HepG2 (cell line): ENCODE data around the gene GDPD1. TPM values are rescaled to one million over a fixed set of nuclear protein-coding genes. Genes with fewer than 3 reads are reported as not detected.

ENCODE experiments used
- EEA1 ChIP-seq: sonication (generic); formaldehyde crosslinking; IDR thresholded peaks from 2 replicates; pipeline ENCODE4 v1.5.1; 2020; ENCODE audit warnings: mild to moderate bottlenecking, missing genetic modification reagents, borderline replicate concordance
- ELF4 ChIP-seq: sonication (generic); formaldehyde crosslinking; IDR thresholded peaks from 2 replicates; pipeline ENCODE4 v1.5.0; 2020; ENCODE audit warnings: missing genetic modification reagents, mild to moderate bottlenecking, moderate library complexity, borderline replicate concordance
- GFI1 ChIP-seq: sonication (generic); formaldehyde crosslinking; IDR thresholded peaks from 2 replicates; pipeline ENCODE4 v1.5.0; 2020; ENCODE audit warnings: missing genetic modification reagents, mild to moderate bottlenecking, borderline replicate concordance
- KDM2A ChIP-seq: sonication (generic); formaldehyde crosslinking; IDR thresholded peaks from 2 replicates; pipeline ENCODE4 v1.4.0; 2020; ENCODE audit warnings: low read depth, missing genetic modification reagents, borderline replicate concordance
- MIER3 ChIP-seq: IDR thresholded peaks from 2 replicates; pipeline ENCODE4 v1.6.1; 2016; ENCODE audit warnings: missing compliant biosample characterization, borderline replicate concordance
- PHF21A ChIP-seq: sonication (generic); formaldehyde crosslinking; IDR thresholded peaks from 2 replicates; pipeline ENCODE4 v1.5.0; 2020; ENCODE audit warnings: mild to moderate bottlenecking, missing genetic modification reagents
- SNRNP70 ChIP-seq: fragments of 200-400 bp; formaldehyde crosslinking; IDR thresholded peaks from 2 replicates; pipeline ENCODE4 v1.6.1; 2017; ENCODE audit warnings: mild to moderate bottlenecking, low read depth, low read length, moderate library complexity
- SP140L ChIP-seq: sonication (generic); formaldehyde crosslinking; IDR thresholded peaks from 2 replicates; pipeline ENCODE4 v1.4.0; 2020; ENCODE audit warnings: missing genetic modification reagents, borderline replicate concordance
- ZBTB1 ChIP-seq: sonication (generic); formaldehyde crosslinking; IDR thresholded peaks from 2 replicates; pipeline ENCODE4 v1.4.0; 2020; ENCODE audit warnings: missing genetic modification reagents, borderline replicate concordance
- ZFX ChIP-seq: sonication (generic); formaldehyde crosslinking; IDR thresholded peaks from 2 replicates; pipeline ENCODE4 v1.4.0; 2020; ENCODE audit warnings: mild to moderate bottlenecking, low read depth, missing genetic modification reagents, moderate library complexity
- ZKSCAN1 ChIP-seq: fragments of 150-350 bp; IDR thresholded peaks from 2 replicates; pipeline ENCODE4 v1.6.1; 2014; ENCODE audit warnings: low read length
- ZNF225 ChIP-seq: sonication (generic); formaldehyde crosslinking; IDR thresholded peaks from 2 replicates; pipeline ENCODE4 v1.4.0; 2020; ENCODE audit warnings: mild to moderate bottlenecking, missing genetic modification reagents
- ZNF446 ChIP-seq: sonication (generic); formaldehyde crosslinking; IDR thresholded peaks from 2 replicates; pipeline ENCODE4 v1.5.0; 2020; ENCODE audit warnings: mild to moderate bottlenecking, missing genetic modification reagents
- ZNF546 ChIP-seq: sonication (generic); formaldehyde crosslinking; conservative IDR thresholded peaks from 2 replicates; pipeline ENCODE4 v1.8.1; 2023; ENCODE audit warnings: mild to moderate bottlenecking, missing genetic modification reagents
- ZNF850 ChIP-seq: sonication (generic); formaldehyde crosslinking; conservative IDR thresholded peaks from 2 replicates; pipeline ENCODE4 v1.9.0; 2021; ENCODE audit warnings: mild to moderate bottlenecking, missing genetic modification reagents
- polyA plus RNA-seq, 8 experiments: library from polyadenylated mRNA; depleted of rRNA in 3 of 8; stranded (reverse) in 7 of 8; unstranded in 1 of 8; fragments of >200 nt; fragmentation: Illumina TruSeq in 4 of 8; extraction: Trizol in 4 of 8; gene quantifications; 2 replicates each; pipeline versions ENCODE4 v1.2.1 to v1.2.3, GENCODE V29; 2011 to 2016; ENCODE audit warnings: low read depth in 4 of 8, missing spikeins in 1 of 8, mixed read lengths in 1 of 8; ENCODE audit not compliant: insufficient read depth in 1 of 8
- total RNA-seq, 5 experiments: library from RNA; depleted of rRNA; stranded (reverse); fragments of >200 nt; fragmentation: Illumina TruSeq; extraction: Trizol; gene quantifications; 2 replicates each; pipeline ENCODE4 v1.2.3, GENCODE V29; 2016; ENCODE audit warnings: low read depth in 1 of 5
- TF ChIP-seq, protein P1 (sequence below): sonication (generic); formaldehyde crosslinking; conservative IDR thresholded peaks from 2 replicates; pipeline ENCODE4 v1.8.0; 2022; ENCODE audit warnings: missing genetic modification reagents
- TF ChIP-seq, protein P2 (sequence below): sonication (generic); formaldehyde crosslinking; IDR thresholded peaks from 2 replicates; pipeline ENCODE4 v1.4.0; 2020; ENCODE audit warnings: missing genetic modification reagents
- TF ChIP-seq, protein P3 (sequence below): sonication (generic); formaldehyde crosslinking; IDR thresholded peaks from 2 replicates; pipeline ENCODE4 v1.5.0; 2020; ENCODE audit warnings: mild to moderate bottlenecking, missing genetic modification reagents, borderline replicate concordance
- TF ChIP-seq, protein P4 (sequence below): fragments of 450-650 bp; IDR thresholded peaks from 2 replicates; pipeline ENCODE4 v1.6.1; 2017

The GDPD1 gene
- total and polyA plus RNA-seq, 2 of the 13 experiments (the other 11 are each of a cell fraction or from before 2014, with no cell fraction given), result 6.0 to 7.7 TPM

DNA sequence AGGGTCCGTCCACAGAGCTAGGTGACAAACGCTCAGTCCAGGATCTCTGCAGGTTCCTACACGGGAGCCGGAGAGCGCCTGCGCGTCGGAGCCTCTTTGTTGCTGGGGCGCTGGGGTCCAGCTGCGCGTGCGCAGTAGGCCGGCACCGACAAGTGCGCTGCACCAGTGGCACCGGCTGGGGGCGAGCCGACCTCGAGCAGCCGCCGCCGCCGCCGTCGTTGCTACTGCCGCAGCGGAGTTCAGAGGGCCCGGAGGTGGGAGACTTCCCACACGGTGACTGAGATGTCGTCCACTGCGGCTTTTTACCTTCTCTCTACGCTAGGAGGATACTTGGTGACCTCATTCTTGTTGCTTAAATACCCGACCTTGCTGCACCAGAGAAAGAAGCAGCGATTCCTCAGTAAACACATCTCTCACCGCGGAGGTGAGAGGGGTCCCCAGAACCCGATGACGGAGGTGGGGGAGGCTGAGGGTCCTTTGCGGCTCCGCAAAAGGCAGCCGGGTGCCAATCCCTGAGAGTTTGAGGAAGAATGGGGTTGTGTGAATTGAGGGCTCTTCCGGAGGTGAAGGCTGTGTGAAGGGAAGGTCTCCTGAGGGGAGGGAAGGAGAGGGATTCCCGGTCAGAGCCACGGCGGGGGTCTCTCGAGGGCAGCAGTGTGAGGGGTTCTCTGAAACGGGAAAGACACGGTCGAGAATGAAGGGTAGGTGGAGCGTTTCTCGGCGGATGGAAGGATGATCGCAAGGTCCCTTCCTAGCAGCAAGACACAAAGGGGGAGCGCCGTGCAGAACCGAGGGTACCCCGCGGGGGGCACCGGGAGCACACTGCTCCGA is at the start of gene GDPD1 (continued):
- TF ChIP-seq ZNF225 (CRISPR knock-in tag) (peak; percentile 80), SNRNP70 (no peak), ZNF446 (CRISPR knock-in tag) (no peak), GFI1 (CRISPR knock-in tag) (no peak), ZFX (CRISPR knock-in tag) (peak; percentile 80), SP140L (CRISPR knock-in tag) (no peak), ZNF850 (no peak), MIER3 (CRISPR knock-in tag) (peak; percentile 41; the same call in 1 of the 2 replicates), PHF21A (CRISPR knock-in tag) (peak; percentile 53; the same call in 1 of the 2 replicates), ZKSCAN1 (no peak), EEA1 (CRISPR knock-in tag) (peak; percentile 71; the same call in 1 of the 2 replicates), ZNF546 (CRISPR knock-in tag) (peak; percentile 47; the same call in 1 of the 2 replicates), KDM2A (peak; percentile 94), ELF4 (CRISPR knock-in tag) (no peak), ZBTB1 (CRISPR knock-in tag) (no peak)
- TF ChIP-seq, protein P1, sequence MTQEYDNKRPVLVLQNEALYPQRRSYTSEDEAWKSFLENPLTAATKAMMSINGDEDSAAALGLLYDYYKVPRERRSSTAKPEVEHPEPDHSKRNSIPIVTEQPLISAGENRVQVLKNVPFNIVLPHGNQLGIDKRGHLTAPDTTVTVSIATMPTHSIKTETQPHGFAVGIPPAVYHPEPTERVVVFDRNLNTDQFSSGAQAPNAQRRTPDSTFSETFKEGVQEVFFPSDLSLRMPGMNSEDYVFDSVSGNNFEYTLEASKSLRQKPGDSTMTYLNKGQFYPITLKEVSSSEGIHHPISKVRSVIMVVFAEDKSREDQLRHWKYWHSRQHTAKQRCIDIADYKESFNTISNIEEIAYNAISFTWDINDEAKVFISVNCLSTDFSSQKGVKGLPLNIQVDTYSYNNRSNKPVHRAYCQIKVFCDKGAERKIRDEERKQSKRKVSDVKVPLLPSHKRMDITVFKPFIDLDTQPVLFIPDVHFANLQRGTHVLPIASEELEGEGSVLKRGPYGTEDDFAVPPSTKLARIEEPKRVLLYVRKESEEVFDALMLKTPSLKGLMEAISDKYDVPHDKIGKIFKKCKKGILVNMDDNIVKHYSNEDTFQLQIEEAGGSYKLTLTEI (CRISPR knock-in tag), result no peak
- TF ChIP-seq, protein P2, sequence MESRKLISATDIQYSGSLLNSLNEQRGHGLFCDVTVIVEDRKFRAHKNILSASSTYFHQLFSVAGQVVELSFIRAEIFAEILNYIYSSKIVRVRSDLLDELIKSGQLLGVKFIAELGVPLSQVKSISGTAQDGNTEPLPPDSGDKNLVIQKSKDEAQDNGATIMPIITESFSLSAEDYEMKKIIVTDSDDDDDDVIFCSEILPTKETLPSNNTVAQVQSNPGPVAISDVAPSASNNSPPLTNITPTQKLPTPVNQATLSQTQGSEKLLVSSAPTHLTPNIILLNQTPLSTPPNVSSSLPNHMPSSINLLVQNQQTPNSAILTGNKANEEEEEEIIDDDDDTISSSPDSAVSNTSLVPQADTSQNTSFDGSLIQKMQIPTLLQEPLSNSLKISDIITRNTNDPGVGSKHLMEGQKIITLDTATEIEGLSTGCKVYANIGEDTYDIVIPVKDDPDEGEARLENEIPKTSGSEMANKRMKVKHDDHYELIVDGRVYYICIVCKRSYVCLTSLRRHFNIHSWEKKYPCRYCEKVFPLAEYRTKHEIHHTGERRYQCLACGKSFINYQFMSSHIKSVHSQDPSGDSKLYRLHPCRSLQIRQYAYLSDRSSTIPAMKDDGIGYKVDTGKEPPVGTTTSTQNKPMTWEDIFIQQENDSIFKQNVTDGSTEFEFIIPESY (CRISPR knock-in tag), result 0 out of 2 replicates have a peak, but pooled peaks have one; percentile 6
- TF ChIP-seq, protein P3, sequence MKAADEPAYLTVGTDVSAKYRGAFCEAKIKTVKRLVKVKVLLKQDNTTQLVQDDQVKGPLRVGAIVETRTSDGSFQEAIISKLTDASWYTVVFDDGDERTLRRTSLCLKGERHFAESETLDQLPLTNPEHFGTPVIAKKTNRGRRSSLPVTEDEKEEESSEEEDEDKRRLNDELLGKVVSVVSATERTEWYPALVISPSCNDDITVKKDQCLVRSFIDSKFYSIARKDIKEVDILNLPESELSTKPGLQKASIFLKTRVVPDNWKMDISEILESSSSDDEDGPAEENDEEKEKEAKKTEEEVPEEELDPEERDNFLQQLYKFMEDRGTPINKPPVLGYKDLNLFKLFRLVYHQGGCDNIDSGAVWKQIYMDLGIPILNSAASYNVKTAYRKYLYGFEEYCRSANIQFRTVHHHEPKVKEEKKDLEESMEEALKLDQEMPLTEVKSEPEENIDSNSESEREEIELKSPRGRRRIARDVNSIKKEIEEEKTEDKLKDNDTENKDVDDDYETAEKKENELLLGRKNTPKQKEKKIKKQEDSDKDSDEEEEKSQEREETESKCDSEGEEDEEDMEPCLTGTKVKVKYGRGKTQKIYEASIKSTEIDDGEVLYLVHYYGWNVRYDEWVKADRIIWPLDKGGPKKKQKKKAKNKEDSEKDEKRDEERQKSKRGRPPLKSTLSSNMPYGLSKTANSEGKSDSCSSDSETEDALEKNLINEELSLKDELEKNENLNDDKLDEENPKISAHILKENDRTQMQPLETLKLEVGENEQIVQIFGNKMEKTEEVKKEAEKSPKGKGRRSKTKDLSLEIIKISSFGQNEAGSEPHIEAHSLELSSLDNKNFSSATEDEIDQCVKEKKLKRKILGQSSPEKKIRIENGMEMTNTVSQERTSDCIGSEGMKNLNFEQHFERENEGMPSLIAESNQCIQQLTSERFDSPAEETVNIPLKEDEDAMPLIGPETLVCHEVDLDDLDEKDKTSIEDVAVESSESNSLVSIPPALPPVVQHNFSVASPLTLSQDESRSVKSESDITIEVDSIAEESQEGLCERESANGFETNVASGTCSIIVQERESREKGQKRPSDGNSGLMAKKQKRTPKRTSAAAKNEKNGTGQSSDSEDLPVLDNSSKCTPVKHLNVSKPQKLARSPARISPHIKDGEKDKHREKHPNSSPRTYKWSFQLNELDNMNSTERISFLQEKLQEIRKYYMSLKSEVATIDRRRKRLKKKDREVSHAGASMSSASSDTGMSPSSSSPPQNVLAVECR (CRISPR knock-in tag), result peak; percentile 75
- TF ChIP-seq, protein P4, sequence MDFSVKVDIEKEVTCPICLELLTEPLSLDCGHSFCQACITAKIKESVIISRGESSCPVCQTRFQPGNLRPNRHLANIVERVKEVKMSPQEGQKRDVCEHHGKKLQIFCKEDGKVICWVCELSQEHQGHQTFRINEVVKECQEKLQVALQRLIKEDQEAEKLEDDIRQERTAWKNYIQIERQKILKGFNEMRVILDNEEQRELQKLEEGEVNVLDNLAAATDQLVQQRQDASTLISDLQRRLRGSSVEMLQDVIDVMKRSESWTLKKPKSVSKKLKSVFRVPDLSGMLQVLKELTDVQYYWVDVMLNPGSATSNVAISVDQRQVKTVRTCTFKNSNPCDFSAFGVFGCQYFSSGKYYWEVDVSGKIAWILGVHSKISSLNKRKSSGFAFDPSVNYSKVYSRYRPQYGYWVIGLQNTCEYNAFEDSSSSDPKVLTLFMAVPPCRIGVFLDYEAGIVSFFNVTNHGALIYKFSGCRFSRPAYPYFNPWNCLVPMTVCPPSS, result no peak
